GM21360 (cell line): ENCODE data around the gene CST8.

ENCODE experiments used
- ATAC-seq: cut with Tn5 transposase; IDR thresholded peaks from one replicate; pipeline ENCODE4 v1.9.1; 2021; ENCODE audit warnings: mild to moderate bottlenecking, moderate library complexity; ENCODE audit not compliant: unreplicated experiment

Gene CST8

GRCh38 chr20:23519556-23519955 lies 28.6 kb downstream of the CST8 start:
- no peak for ATAC-seq

GRCh38 chr20:23520185-23520584 lies 29.3 kb downstream of the CST8 start:
- ATAC-seq = no peak

GRCh38 chr20:23524146-23524545 lies 33.2 kb downstream of the CST8 start:
- no peak for ATAC-seq

GRCh38 chr20:23526850-23527249 lies 35.9 kb downstream of the CST8 start:
- ATAC-seq = no peak

GRCh38 chr20:23528867-23529431 lies 38.0 kb downstream of the CST8 start:
- ATAC-seq = no peak

GRCh38 chr20:23530937-23531567 lies 40.1 kb downstream of the CST8 start:
- no peak for ATAC-seq

GRCh38 chr20:23532533-23532932 lies 41.6 kb downstream of the CST8 start:
- ATAC-seq = no peak

GRCh38 chr20:23533161-23533560 lies 42.2 kb downstream of the CST8 start:
- ATAC-seq = no peak

- no peak for ATAC-seq
Measured at GRCh38 chr20:23534801-23535593, 44.1 kb downstream of the CST8 start.

- ATAC-seq = no peak
Measured at GRCh38 chr20:23536328-23536974, 45.5 kb downstream of the CST8 start.

GRCh38 chr20:23537030-23537429 lies 46.1 kb downstream of the CST8 start:
- no peak for ATAC-seq

GRCh38 chr20:23540624-23541023 lies 49.7 kb downstream of the CST8 start:
- no peak for ATAC-seq

- ATAC-seq = no peak
Measured at GRCh38 chr20:23541330-23541729, 50.4 kb downstream of the CST8 start.

- ATAC-seq = no peak
Measured at GRCh38 chr20:23541776-23542175, 50.9 kb downstream of the CST8 start.

- no peak for ATAC-seq
Measured at GRCh38 chr20:23542801-23543200, 51.9 kb downstream of the CST8 start.

- ATAC-seq = no peak
Measured at GRCh38 chr20:23544133-23544532, 53.2 kb downstream of the CST8 start.
